HFFc6 (cell line): ENCODE data around the gene KIAA0513. TPM values are rescaled to one million over a fixed set of nuclear protein-coding genes. Genes with fewer than 3 reads are reported as not detected.

Experiments
- DNase-seq: peaks from one replicate; pipeline ENCODE4 v3.0.0-alpha.2; 2018
- H3K27ac Mint-ChIP-seq: 2 replicates; pipeline ENCODE4 v1.8.0; 2020; ENCODE audit warnings: mild to moderate bottlenecking, mixed read lengths
- H3K27me3 Mint-ChIP-seq: 2 replicates; pipeline ENCODE4 v1.8.0; 2021; ENCODE audit warnings: mild to moderate bottlenecking, moderate library complexity, mixed read lengths; ENCODE audit not compliant: insufficient read depth
- H3K36me3 Mint-ChIP-seq: 2 replicates; pipeline ENCODE4 v1.8.0; 2021; ENCODE audit warnings: low read depth, mixed read lengths
- H3K4me1 Mint-ChIP-seq: 2 replicates; pipeline ENCODE4 v1.8.0; 2020; ENCODE audit warnings: low read depth, mixed read lengths
- H3K4me3 Mint-ChIP-seq: 2 replicates; pipeline ENCODE4 v1.8.0; 2020; ENCODE audit warnings: mild to moderate bottlenecking, moderate library complexity, mixed read lengths
- H3K9me3 Mint-ChIP-seq: 2 replicates; pipeline ENCODE4 v1.8.0; 2020; ENCODE audit warnings: mild to moderate bottlenecking, mixed read lengths
- total RNA-seq, 6 experiments: library from RNA; stranded (reverse); fragmentation: NEBNext Ultra II Directional; extraction: Animal tissue kit (Norgen Biotek cat#: 25700); gene quantifications; 2 replicates in 1 of 6; 3 replicates in 5 of 6; pipeline ENCODE4 v1.2.3, GENCODE V29; 2021
- TF ChIP-seq, protein P1 (sequence below): fragments of 200-600 bp; sonication (generic); IDR thresholded peaks from 2 replicates; pipeline ENCODE4 v1.5.0; 2021; ENCODE audit warnings: antibody characterized with exemption, mild to moderate bottlenecking

The KIAA0513 gene
- total RNA-seq, 6 experiments from 2014 or later = 12.5 to 15.4 (median 13.8) TPM

DNA sequence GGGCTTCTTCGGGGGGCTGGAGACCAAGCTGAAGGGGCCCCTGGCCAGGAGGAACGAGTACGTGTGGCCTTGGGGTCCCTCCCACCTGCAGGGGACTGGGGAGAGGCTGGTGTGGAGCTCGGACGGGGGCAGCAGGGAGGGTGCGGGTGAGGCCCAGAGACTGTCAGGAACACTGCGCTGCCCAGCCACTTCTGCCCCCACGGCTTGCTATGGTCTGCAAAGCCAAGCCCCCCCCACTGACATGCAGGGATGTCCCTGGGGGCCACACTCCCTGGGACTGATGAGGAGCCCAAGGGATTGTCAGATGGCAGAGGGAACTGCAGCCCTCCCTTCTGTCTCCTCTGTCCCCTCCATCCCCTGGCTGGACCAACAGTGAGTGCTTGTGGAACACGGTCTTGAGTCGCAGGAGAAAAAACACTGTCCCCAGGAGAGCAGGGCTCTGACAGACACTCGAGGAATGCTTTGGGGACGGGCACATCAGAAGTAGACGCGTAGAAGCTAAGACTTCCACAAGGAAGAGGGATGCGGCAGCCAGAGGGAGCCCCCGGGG lies 50.1 kb downstream of the KIAA0513 start:
- H3K4me3 Mint-ChIP-seq = no peak overlapping the region
- DNase-seq = no peak
- no peak overlapping the region for H3K27ac Mint-ChIP-seq
- H3K36me3 Mint-ChIP-seq = peaks cover 43% of the 10 kb centered on the region
- no peaks in the 10 kb centered on the region; the same call in 1 of the 2 replicates for H3K27me3 Mint-ChIP-seq
- peaks cover 6% of the 10 kb centered on the region for H3K4me1 Mint-ChIP-seq
- no peaks in the 10 kb centered on the region for H3K9me3 Mint-ChIP-seq
- TF ChIP-seq, protein P1, sequence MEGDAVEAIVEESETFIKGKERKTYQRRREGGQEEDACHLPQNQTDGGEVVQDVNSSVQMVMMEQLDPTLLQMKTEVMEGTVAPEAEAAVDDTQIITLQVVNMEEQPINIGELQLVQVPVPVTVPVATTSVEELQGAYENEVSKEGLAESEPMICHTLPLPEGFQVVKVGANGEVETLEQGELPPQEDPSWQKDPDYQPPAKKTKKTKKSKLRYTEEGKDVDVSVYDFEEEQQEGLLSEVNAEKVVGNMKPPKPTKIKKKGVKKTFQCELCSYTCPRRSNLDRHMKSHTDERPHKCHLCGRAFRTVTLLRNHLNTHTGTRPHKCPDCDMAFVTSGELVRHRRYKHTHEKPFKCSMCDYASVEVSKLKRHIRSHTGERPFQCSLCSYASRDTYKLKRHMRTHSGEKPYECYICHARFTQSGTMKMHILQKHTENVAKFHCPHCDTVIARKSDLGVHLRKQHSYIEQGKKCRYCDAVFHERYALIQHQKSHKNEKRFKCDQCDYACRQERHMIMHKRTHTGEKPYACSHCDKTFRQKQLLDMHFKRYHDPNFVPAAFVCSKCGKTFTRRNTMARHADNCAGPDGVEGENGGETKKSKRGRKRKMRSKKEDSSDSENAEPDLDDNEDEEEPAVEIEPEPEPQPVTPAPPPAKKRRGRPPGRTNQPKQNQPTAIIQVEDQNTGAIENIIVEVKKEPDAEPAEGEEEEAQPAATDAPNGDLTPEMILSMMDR = no peak

DNA sequence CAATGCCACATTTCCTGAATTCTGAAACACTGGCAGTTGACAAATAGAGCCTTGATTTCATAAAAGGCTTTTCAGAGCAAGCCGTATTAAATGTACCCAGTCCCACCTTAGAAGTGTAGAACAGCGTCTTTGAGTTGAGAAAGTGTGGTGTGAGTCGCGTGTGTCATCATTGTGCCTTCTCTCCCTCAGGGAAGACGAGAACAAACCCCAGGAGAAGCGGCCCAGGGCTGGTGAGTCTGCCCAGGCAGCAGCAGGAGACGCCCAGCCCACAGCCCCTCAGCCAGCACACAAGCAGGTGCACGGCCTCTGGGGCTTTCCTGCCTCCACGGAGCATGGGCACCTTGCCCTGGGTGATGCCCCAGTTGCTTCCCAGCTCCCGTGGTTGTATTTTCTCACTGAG lies 50.6 kb downstream of the KIAA0513 start:
- TF ChIP-seq, protein P1 = no peak
- H3K36me3 Mint-ChIP-seq = peaks cover 39% of the 10 kb centered on the region
- H3K4me3 Mint-ChIP-seq = no peak overlapping the region
- H3K4me1 Mint-ChIP-seq = no peaks in the 10 kb centered on the region; the same call in 1 of the 2 replicates
- H3K9me3 Mint-ChIP-seq = no peaks in the 10 kb centered on the region
- DNase-seq = no peak
- H3K27ac Mint-ChIP-seq = no peak overlapping the region
- no peaks in the 10 kb centered on the region; the same call in 1 of the 2 replicates for H3K27me3 Mint-ChIP-seq

DNA sequence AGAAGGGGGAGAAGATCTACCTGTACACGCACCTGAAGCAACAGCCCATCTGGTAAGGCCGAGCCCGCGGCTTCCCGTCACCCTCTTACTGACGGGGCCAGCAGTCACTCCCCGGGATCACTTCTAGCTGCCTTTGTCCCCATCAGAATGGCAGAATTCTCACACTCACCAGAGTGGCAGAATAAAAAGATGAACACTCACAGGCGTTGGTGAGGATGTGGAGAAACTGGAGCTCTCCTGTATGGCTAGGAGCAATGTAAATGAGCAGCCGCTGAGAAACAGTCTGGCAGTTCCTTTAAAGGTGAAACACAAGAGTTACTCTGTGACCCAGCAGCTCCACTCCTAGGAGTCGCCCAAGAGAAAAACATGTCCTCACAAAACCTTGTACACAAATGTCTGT lies 51.4 kb downstream of the KIAA0513 start:
- no peaks in the 10 kb centered on the region; the same call in 1 of the 2 replicates for H3K27me3 Mint-ChIP-seq
- TF ChIP-seq, protein P1 = no peak
- DNase-seq = no peak
- peaks cover 39% of the 10 kb centered on the region for H3K36me3 Mint-ChIP-seq
- H3K4me1 Mint-ChIP-seq = no peaks in the 10 kb centered on the region
- H3K27ac Mint-ChIP-seq = no peak overlapping the region
- no peaks in the 10 kb centered on the region for H3K9me3 Mint-ChIP-seq
- H3K4me3 Mint-ChIP-seq = no peak overlapping the region

DNA sequence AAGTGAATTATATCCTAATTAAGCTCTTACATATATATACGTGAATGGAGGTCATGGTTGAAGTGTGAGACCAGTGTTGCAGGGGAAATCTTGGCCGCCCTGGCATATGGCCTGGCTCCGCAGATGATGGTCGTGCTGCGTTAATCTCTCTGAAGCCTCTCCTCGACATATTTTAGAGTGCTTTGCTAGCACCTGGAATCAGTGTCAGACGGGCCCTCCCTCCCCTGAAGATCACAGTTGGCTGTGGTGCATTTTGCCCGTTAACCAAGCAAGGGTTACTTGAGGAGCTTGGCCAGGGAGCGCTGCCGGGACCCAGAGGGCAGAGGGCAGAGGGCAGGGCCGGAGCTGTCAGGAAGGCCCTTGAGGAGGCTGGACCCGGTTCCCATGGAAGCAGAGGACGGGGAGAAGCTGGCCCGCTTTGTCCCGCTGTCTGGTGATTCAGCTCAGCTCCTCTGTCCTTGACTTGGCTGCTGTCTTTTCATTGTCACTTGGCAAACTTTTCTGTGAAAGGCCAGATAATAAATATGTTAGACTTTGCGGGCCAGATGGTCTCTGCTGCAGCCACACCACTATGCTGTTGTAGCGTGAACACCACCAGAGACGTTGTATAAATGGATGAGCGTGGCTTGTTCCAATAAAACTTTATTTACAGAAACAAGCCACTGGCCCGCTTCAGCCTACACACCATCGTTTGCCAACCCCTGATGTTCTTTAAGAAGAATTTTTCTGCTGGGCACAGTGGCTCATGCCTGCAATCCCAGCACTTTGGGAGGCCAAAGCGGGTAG lies 52.4 kb downstream of the KIAA0513 start:
- no peak for DNase-seq
- Mint-ChIP-seq H3K27ac (no peak overlapping the region), H3K4me1 (no peaks in the 10 kb centered on the region), H3K36me3 (peaks cover 34% of the 10 kb centered on the region), H3K4me3 (no peak overlapping the region), H3K27me3 (no peaks in the 10 kb centered on the region; the same call in 1 of the 2 replicates), H3K9me3 (no peaks in the 10 kb centered on the region)
- TF ChIP-seq, protein P1 = no peak

DNA sequence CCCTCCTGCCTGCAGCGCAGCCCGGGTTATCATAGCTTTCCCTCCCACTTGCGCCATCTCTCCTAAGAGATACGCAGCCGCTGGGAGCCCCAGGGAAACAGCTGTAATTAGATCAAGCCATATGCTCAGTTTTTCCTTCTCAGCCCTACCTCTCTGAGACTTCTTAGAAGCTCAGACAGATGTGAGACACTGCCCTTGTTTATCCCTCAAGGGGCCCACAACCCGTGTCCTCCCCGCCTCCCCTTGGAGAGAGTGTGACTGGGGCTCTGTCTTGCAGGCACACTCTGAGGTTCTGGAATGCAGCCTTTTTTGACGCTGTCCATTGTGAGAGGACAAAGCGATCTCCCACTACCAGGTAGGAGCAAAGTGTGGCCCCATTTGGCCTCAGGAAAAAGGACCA lies 53.4 kb downstream of the KIAA0513 start:
- DNase-seq = no peak
- Mint-ChIP-seq H3K4me3 (no peak overlapping the region), H3K36me3 (peaks cover 27% of the 10 kb centered on the region), H3K27ac (no peak overlapping the region), H3K27me3 (no peaks in the 10 kb centered on the region; the same call in 1 of the 2 replicates), H3K9me3 (no peaks in the 10 kb centered on the region), H3K4me1 (no peaks in the 10 kb centered on the region)
- TF ChIP-seq, protein P1 = no peak
